Ecto neural progenitor cell (in vitro differentiated cells): ENCODE data around the gene CHAD.
"Not testable (repeated sequence)": the region's sequence is repeated elsewhere in the genome, so short reads cannot be mapped to it uniquely, and the experiment has no call there.

Source experiments
- DNase-seq: peaks from one replicate; pipeline ENCODE4 v3.0.0-alpha.2; 2018; ENCODE audit warnings: low spot score

The CHAD gene

GRCh38 chr17:50457621-50458020 lies 11.1 kb downstream of the CHAD start:
- no peak for DNase-seq

- DNase-seq = no peak
Observed at GRCh38 chr17:50453901-50454300, 14.8 kb downstream of the CHAD start.

- no peak for DNase-seq
Observed at GRCh38 chr17:50452630-50453300, 15.9 kb downstream of the CHAD start.

GRCh38 chr17:50451943-50452629 lies 16.6 kb downstream of the CHAD start:
- no peak for DNase-seq

GRCh38 chr17:50448643-50449042 lies 20.0 kb downstream of the CHAD start:
- no peak for DNase-seq

GRCh38 chr17:50447870-50448595 lies 20.6 kb downstream of the CHAD start:
- no peak for DNase-seq

- DNase-seq = no peak
Observed at GRCh38 chr17:50445730-50446325, 22.9 kb downstream of the CHAD start.

- DNase-seq = no peak
Observed at GRCh38 chr17:50444841-50445715, 23.6 kb downstream of the CHAD start.

- DNase-seq = no peak
Observed at GRCh38 chr17:50443505-50443974, 25.1 kb downstream of the CHAD start.

- DNase-seq = no peak
Observed at GRCh38 chr17:50440838-50441829, 27.5 kb downstream of the CHAD start.

- DNase-seq = no peak
Observed at GRCh38 chr17:50440172-50440837, 28.4 kb downstream of the CHAD start.

GRCh38 chr17:50439008-50439407 lies 29.7 kb downstream of the CHAD start:
- no peak for DNase-seq

- no peak for DNase-seq
Observed at GRCh38 chr17:50437409-50437808, 31.3 kb downstream of the CHAD start.

GRCh38 chr17:50432125-50432762 lies 36.4 kb downstream of the CHAD start:
- DNase-seq = no peak

GRCh38 chr17:50430821-50431618 lies 37.7 kb downstream of the CHAD start:
- DNase-seq = no peak

GRCh38 chr17:50429793-50430192 lies 38.9 kb downstream of the CHAD start:
- DNase-seq = no peak

GRCh38 chr17:50428831-50429424 lies 39.8 kb downstream of the CHAD start:
- no peak for DNase-seq

GRCh38 chr17:50428126-50428525 lies 40.6 kb downstream of the CHAD start:
- not testable (repeated sequence) for DNase-seq
